IPS-NIHi7 (cell line): ENCODE measurements around the gene UBXN2A.
"Not testable (repeated sequence)": the region's sequence is repeated elsewhere in the genome, so short reads cannot be mapped to it uniquely, and the experiment has no call there.

Source experiments
- DNase-seq: peaks from one replicate; pipeline ENCODE4 v3.0.0; 2012; ENCODE audit warnings: mixed read lengths; ENCODE audit errors: extremely low spot score

Gene UBXN2A

GRCh38 chr2:23940718-23941620 is 706 bp downstream of the UBXN2A start:
- DNase-seq = peak; percentile 74

GRCh38 chr2:23941644-23942043 is 1.4 kb downstream of the UBXN2A start:
- DNase-seq = no peak

- DNase-seq = no peak
Observed at GRCh38 chr2:23943666-23944065, 3.4 kb downstream of the UBXN2A start.

GRCh38 chr2:23944527-23944926 is 4.3 kb downstream of the UBXN2A start:
- no peak for DNase-seq

GRCh38 chr2:23944976-23945375 is 4.7 kb downstream of the UBXN2A start:
- no peak for DNase-seq

- DNase-seq = no peak
Observed at GRCh38 chr2:23947350-23947749, 7.1 kb downstream of the UBXN2A start.

GRCh38 chr2:23952558-23952957 is 12.3 kb downstream of the UBXN2A start:
- not testable (repeated sequence) for DNase-seq

- no peak for DNase-seq
Observed at GRCh38 chr2:23953625-23954024, 13.4 kb downstream of the UBXN2A start.

GRCh38 chr2:23954325-23955014 is 14.2 kb downstream of the UBXN2A start:
- DNase-seq = no peak

- DNase-seq = no peak
Observed at GRCh38 chr2:23967846-23968245, 27.6 kb downstream of the UBXN2A start.

- no peak for DNase-seq
Observed at GRCh38 chr2:23976883-23977282, 36.6 kb downstream of the UBXN2A start.

- no peak for DNase-seq
Observed at GRCh38 chr2:23988371-23988770, 48.1 kb downstream of the UBXN2A start.

GRCh38 chr2:23992931-23993330 is 52.7 kb downstream of the UBXN2A start:
- DNase-seq = no peak

GRCh38 chr2:23993736-23994269 is 53.5 kb downstream of the UBXN2A start:
- DNase-seq = no peak

GRCh38 chr2:23994567-23994966 is 54.3 kb downstream of the UBXN2A start:
- no peak for DNase-seq

- no peak for DNase-seq
Observed at GRCh38 chr2:24007693-24008092, 67.4 kb downstream of the UBXN2A start.

- no peak for DNase-seq
Observed at GRCh38 chr2:24008672-24009366, 68.6 kb downstream of the UBXN2A start.

GRCh38 chr2:24009367-24009679 is 69.1 kb downstream of the UBXN2A start:
- DNase-seq = no peak

GRCh38 chr2:24009680-24010476 is 69.6 kb downstream of the UBXN2A start, which contains the start of gene MFSD2B:
Gene MFSD2B, plus strand, starts transcription at chr2:24010085. Its CDS starts 12 bp downstream, at chr2:24010097.
- peak; percentile 40 for DNase-seq

- DNase-seq = no peak
Observed at GRCh38 chr2:24010477-24011249, 70.4 kb downstream of the UBXN2A start.
